Measurements from ENCODE around the gene TLE6. TPM values are rescaled to one million over a fixed set of nuclear protein-coding genes. Genes with fewer than 3 reads are reported as not detected.

The TLE6 gene
- total and polyA plus RNA-seq, 9 donors, result 0.41 to 1.2 (median 0.79) TPM

DNA sequence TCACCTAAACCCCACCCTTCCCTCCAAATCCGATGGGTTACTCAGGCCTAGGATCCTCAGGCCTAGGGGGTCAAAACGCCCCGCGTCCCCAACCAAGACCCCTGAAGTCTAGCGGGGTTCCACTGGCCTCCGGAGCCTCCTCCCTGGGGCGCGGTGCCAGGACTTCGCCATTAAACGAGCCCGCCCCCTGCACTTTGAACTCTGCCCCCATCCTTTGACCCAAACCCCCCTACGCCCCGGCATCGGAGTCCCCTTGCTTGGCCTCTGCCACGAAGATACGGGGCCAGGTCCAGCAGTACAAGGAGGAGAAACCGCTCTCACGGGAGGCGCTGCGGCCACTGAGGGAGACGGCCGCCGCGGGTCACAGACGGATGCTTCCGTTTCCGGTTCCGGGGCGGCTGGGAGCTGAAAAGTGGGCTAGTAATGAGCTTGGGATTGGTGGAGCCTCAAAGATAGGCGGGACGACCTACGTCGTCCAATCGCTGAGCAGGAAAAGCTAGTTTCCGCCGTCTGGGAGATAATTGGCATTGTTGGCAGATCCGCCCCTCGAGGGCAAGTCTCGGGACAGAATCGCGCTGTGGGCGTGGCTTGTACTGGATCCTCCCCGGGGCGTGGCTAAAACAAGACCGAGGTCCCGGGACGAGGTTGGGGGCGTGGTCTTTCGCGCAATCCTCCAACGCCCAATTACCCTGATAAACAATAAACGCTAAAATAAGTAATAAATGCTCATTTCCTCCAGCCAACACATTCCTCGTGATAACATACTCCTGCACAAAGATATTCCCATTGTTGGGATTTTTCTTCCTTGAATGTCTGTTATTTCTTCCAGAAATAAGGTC, 26.9 kb upstream of the TLE6 start:
- peak; percentile 100 for DNase-seq
- Histone ChIP-seq H3K4me1 (ENCODE audit: insufficient read depth) (peaks cover 3% of the 10 kb centered on the region), H3K27ac (peak overlapping the region; percentile 83 to 94), H3K36me3 (no peaks in the 10 kb centered on the region), H3K27me3 (no peaks in the 10 kb centered on the region), H3K9me3 (no peaks in the 10 kb centered on the region), H3K4me3 (peak overlapping the region; percentile 91)
- intact Hi-C loops (cut with DNase I), result loop anchor here (10.0 kb wide), 4 partner anchors 124 to 204 kb away; no protein-coding TSS in a partner anchor
- TF ChIP-seq POLR2A (IDR thresholded peaks at IDR 0.05) (peak; percentile 96), EP300 (IDR thresholded peaks at IDR 0.05) (peak; percentile 18), CTCF (IDR thresholded peaks at IDR 0.05) (peak in 2 of 3 donors; percentile 10 to 21)
- 0 to 1% (median 1%) methylated on average over 53 of the region's 53 CpGs for WGBS, 3 donors

- WGBS, 3 donors, result 16 to 24% (median 20%) methylated on average over 9 of the region's 9 CpGs
- no peaks in the 10 kb centered on the region for H3K9me3 ChIP-seq
- no peak for DNase-seq
- H3K4me3 ChIP-seq, result peak overlapping the region; percentile 16
- peaks cover 3% of the 10 kb centered on the region for H3K4me1 ChIP-seq (ENCODE audit: insufficient read depth)
- no peak for TF ChIP-seq EP300 (IDR thresholded peaks at IDR 0.05)
- TF ChIP-seq CTCF (IDR thresholded peaks at IDR 0.05), result peak in 1 of 3 donors; percentile 8
- TF ChIP-seq POLR2A (IDR thresholded peaks at IDR 0.05), result no peak
- H3K27me3 ChIP-seq, result no peaks in the 10 kb centered on the region
- no peak overlapping the region for H3K27ac ChIP-seq
- intact Hi-C loops (cut with DNase I), result loop anchor here (10.0 kb wide), 4 partner anchors 122 to 202 kb away; no protein-coding TSS in a partner anchor
- no peaks in the 10 kb centered on the region for H3K36me3 ChIP-seq
These were observed 24.3 kb upstream of the TLE6 start for GRCh38 chr19:2952953-2953481.

GRCh38 chr19:2957160-2957559, 20.2 kb upstream of the TLE6 start:
- Histone ChIP-seq H3K27me3 (no peaks in the 10 kb centered on the region), H3K36me3 (no peaks in the 10 kb centered on the region), H3K4me3 (no peak overlapping the region), H3K4me1 (ENCODE audit: insufficient read depth) (no peaks in the 10 kb centered on the region), H3K27ac (no peak overlapping the region), H3K9me3 (no peaks in the 10 kb centered on the region)
- intact Hi-C loops (cut with DNase I), result loop anchor here (5.0 to 10.0 kb wide), 5 partner anchors 118 to 205 kb away; no protein-coding TSS in a partner anchor
- no peak for DNase-seq
- no peak for TF ChIP-seq EP300 (IDR thresholded peaks at IDR 0.05)
- TF ChIP-seq POLR2A (IDR thresholded peaks at IDR 0.05), result no peak
- no peak for TF ChIP-seq CTCF (IDR thresholded peaks at IDR 0.05)
- WGBS, 3 donors, result 88 to 94% (median 90%) methylated on average over 5 of the region's 5 CpGs

DNA sequence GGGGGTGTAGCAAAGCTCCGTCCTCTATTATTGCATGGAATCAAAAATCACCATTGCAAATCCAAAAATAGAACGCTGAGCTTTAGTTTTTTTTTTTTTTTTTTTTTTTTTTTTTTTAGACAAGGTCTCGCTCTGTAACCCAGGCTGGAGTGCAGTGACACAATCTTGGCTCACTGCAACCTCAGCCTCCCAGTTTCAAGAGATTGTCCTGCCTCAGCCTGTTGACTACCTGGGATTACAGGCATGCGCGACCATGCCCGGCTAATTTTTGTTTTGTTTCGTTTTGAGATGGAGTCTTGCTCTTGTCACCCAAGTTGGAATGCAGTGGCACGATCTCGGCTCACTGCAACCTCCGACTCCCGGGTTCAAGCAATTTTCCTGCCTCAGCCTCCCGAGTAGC, 17.2 kb upstream of the TLE6 start:
- Histone ChIP-seq H3K36me3 (no peaks in the 10 kb centered on the region), H3K9me3 (no peaks in the 10 kb centered on the region), H3K4me1 (ENCODE audit: insufficient read depth) (no peaks in the 10 kb centered on the region), H3K27ac (no peak overlapping the region), H3K27me3 (no peaks in the 10 kb centered on the region), H3K4me3 (no peak overlapping the region)
- intact Hi-C loops (cut with DNase I), result loop anchor here in 2 of 4 donors (5.0 to 10.0 kb wide), 2 partner anchors 135 to 202 kb away; partner anchors contain the start of gene GNA11 (in 1 of the 2)
- TF ChIP-seq POLR2A (IDR thresholded peaks at IDR 0.05), result no peak
- TF ChIP-seq EP300 (IDR thresholded peaks at IDR 0.05), result no peak
- TF ChIP-seq CTCF (IDR thresholded peaks at IDR 0.05), result no peak
- 79 to 84% (median 80%) methylated on average over 12 of the region's 12 CpGs for WGBS, 3 donors
- DNase-seq, result no peak

Measured in ovary (tissue), 9 donors.